SK-N-SH (cell line): ENCODE data around the gene IFNL1. TPM values are rescaled to one million over a fixed set of nuclear protein-coding genes. Genes with fewer than 3 reads are reported as not detected.

ENCODE experiments used
- CTCF ChIA-PET: fragments of 300-600, 350-600 bp; formaldehyde crosslinking; extraction: SDS; loops from one replicate; lab custom pipeline; 2021; lab: Yijun Ruan, JAX
- POLR2A ChIA-PET: fragments of 350-600 bp; sonication (Branson Sonifier 250); formaldehyde crosslinking; extraction: SDS; loops from one replicate; lab custom pipeline; 2020; ENCODE audit warnings: antibody characterized with exemption, inconsistent platforms; lab: Yijun Ruan, JAX
- DNase-seq: peaks from one replicate; pipeline ENCODE4 v3.0.0; 2012
- H2AFZ ChIP-seq: fragments of 200-600 bp; sonication (generic); 2 replicates; pipeline ENCODE4 v1.8.1; 2016; ENCODE audit warnings: antibody characterized with exemption, mild to moderate bottlenecking, low read depth
- H3F3A ChIP-seq: fragments of 200-600 bp; sonication (generic); replicated peaks from 2 replicates; pipeline ENCODE3; 2016; ENCODE audit warnings: antibody characterized with exemption, mild to moderate bottlenecking; ENCODE audit not compliant: insufficient read depth
- H3K27ac ChIP-seq, 2 experiments: fragments of 200-500 bp in 1 of 2; fragments of 200-600 bp in 1 of 2; sonication (Bioruptor generic) in 1 of 2; sonication (generic), shearing (Covaris generic) in 1 of 2; 2 replicates each; pipeline versions ENCODE4 v1.5.1 to v1.6.1; 2014 to 2016; ENCODE audit warnings: low read depth in 2 of 2, inconsistent platforms in 1 of 2, low read length in 1 of 2, mild to moderate bottlenecking in 1 of 2, mixed read lengths in 1 of 2
- H3K27me3 ChIP-seq: fragments of 200-600 bp; sonication (generic), shearing (Covaris generic); 2 replicates; pipeline ENCODE4 v1.6.1; 2016; ENCODE audit warnings: mixed run types; ENCODE audit not compliant: insufficient read depth
- H3K36me3 ChIP-seq, 2 experiments: fragments of 200-500 bp in 1 of 2; fragments of 200-600 bp in 1 of 2; sonication (Bioruptor generic) in 1 of 2; sonication (generic) in 1 of 2; replicated peaks in 1 of 2; 2 replicates each; pipeline versions ENCODE3 to v1.5.1; 2014 to 2016; ENCODE audit warnings: low read length in 1 of 2, mild to moderate bottlenecking in 1 of 2; ENCODE audit not compliant: insufficient read depth in 2 of 2, control insufficient read depth in 1 of 2
- H3K4me1 ChIP-seq, 2 experiments: fragments of 200-500 bp in 1 of 2; fragments of 200-600 bp in 1 of 2; sonication (Bioruptor generic) in 1 of 2; sonication (generic), shearing (Covaris generic) in 1 of 2; 2 replicates each; pipeline versions ENCODE4 v1.5.1 to v1.6.1; 2014 to 2016; ENCODE audit warnings: low read depth in 1 of 2, low read length in 1 of 2, mixed run types in 1 of 2; ENCODE audit not compliant: insufficient read depth in 2 of 2, control insufficient read depth in 1 of 2
- H3K4me2 ChIP-seq: fragments of 200-600 bp; sonication (generic), shearing (Covaris generic); 2 replicates; pipeline ENCODE4 v1.6.1; 2017; ENCODE audit warnings: mixed run types
- H3K4me3 ChIP-seq, 2 experiments: fragments of 200-500 bp in 1 of 2; fragments of 200-600 bp in 1 of 2; sonication (Bioruptor generic) in 1 of 2; sonication (generic), shearing (Covaris generic) in 1 of 2; 2 replicates each; pipeline versions ENCODE4 v1.5.1 to v1.8.1; 2014 to 2016; ENCODE audit warnings: low read depth in 2 of 2, inconsistent platforms in 1 of 2, low read length in 1 of 2, mild to moderate bottlenecking in 1 of 2, mixed read lengths in 1 of 2, moderate library complexity in 1 of 2
- H3K79me2 ChIP-seq: fragments of 200-600 bp; sonication (generic); 2 replicates; pipeline ENCODE4 v1.8.1; 2017; ENCODE audit warnings: mild to moderate bottlenecking; ENCODE audit not compliant: insufficient read depth
- H3K9ac ChIP-seq: fragments of 200-600 bp; sonication (generic); 2 replicates; pipeline ENCODE4 v1.6.1; 2017; ENCODE audit warnings: mixed run types
- H3K9me2 ChIP-seq: fragments of 200-600 bp; sonication (generic); 2 replicates; pipeline ENCODE4 v1.6.1; 2017; ENCODE audit warnings: mixed run types
- H3K9me3 ChIP-seq: fragments of 200-600 bp; sonication (generic); 2 replicates; pipeline ENCODE4 v1.6.1; 2017; ENCODE audit warnings: mixed run types, mild to moderate bottlenecking, moderate library complexity
- H4K20me1 ChIP-seq: fragments of 200-600 bp; sonication (generic); 2 replicates; pipeline ENCODE4 v1.6.1; 2017; ENCODE audit warnings: mild to moderate bottlenecking, mixed run types; ENCODE audit not compliant: insufficient read depth
- CTCF ChIP-seq: fragments of 200-600 bp; sonication (generic); IDR thresholded peaks from 2 replicates; pipeline ENCODE4 v1.6.1; 2017; ENCODE audit warnings: antibody characterized with exemption, mild to moderate bottlenecking, moderate library complexity
- ELF1 ChIP-seq: IDR thresholded peaks from 2 replicates; pipeline ENCODE4 v1.4.0; 2012
- EP300 ChIP-seq, 2 experiments: IDR thresholded peaks; 2 replicates each; pipeline versions ENCODE4 v1.4.0 to v1.6.1; 2012; ENCODE audit warnings: borderline replicate concordance in 1 of 2, low read depth in 1 of 2, low read length in 1 of 2
- FOSL2 ChIP-seq: IDR thresholded peaks from 2 replicates; pipeline ENCODE4 v1.4.0; 2012; ENCODE audit warnings: low read depth, mild to moderate bottlenecking, moderate library complexity, borderline replicate concordance
- FOXJ3 ChIP-seq: sonication (generic); formaldehyde crosslinking; IDR thresholded peaks from 2 replicates; pipeline ENCODE4 v1.5.1; 2020; ENCODE audit warnings: mild to moderate bottlenecking, missing genetic modification reagents
- IRF3 ChIP-seq: fragments of 150-350 bp; IDR thresholded peaks from 2 replicates; pipeline ENCODE4 v1.6.1; 2016; ENCODE audit warnings: mild to moderate bottlenecking, low read depth, low read length
- MAX ChIP-seq: IDR thresholded peaks from 2 replicates; pipeline ENCODE4 v1.4.0; 2012; ENCODE audit warnings: low read depth
- PBX3 ChIP-seq: IDR thresholded peaks from 2 replicates; pipeline ENCODE4; 2012
- RCOR1 ChIP-seq: fragments of 150-350 bp; IDR thresholded peaks from 2 replicates; pipeline ENCODE4 v1.6.1; 2017; ENCODE audit warnings: antibody characterized with exemption, low read length
- RXRA ChIP-seq: IDR thresholded peaks from 2 replicates; pipeline ENCODE4 v1.4.0; 2012; ENCODE audit warnings: low read depth, mild to moderate bottlenecking, borderline replicate concordance
- TEAD4 ChIP-seq: IDR thresholded peaks from 2 replicates; pipeline ENCODE4 v1.4.0; 2012; ENCODE audit warnings: mild to moderate bottlenecking, borderline replicate concordance; ENCODE audit not compliant: insufficient read depth
- ZBTB33 ChIP-seq: IDR thresholded peaks from 2 replicates; pipeline ENCODE4 v1.4.0; 2012; ENCODE audit warnings: low read depth, borderline replicate concordance
- WGBS: methylation state at CpG from one replicate; pipeline ENCODE4 v1.1.6; 2017; ENCODE audit warnings: low lambda C conversion rate; 5-methylcytosine and 5-hydroxymethylcytosine counted together
- polyA plus RNA-seq, 3 experiments: library from polyadenylated mRNA; depleted of rRNA; stranded (reverse); fragments of >200 nt; gene quantifications; 2 replicates each; pipeline ENCODE4 v1.2.3, GENCODE V29; 2012

The IFNL1 gene
- polyA plus RNA-seq, 1 of the 3 experiments (the other 2 are of a cell fraction): not detected

GRCh38 chr19:39317476-39317875, 21.3 kb downstream of the IFNL1 start:
- 82% methylated on average over 4 of the region's 4 CpGs for WGBS
- Histone ChIP-seq H3K27me3 (no peaks in the 10 kb centered on the region), H3F3A (no peaks in the 10 kb centered on the region), H3K27ac (no peak overlapping the region), H3K9me3 (no peaks in the 10 kb centered on the region), H3K79me2 (no peaks in the 10 kb centered on the region), H4K20me1 (no peaks in the 10 kb centered on the region), H3K4me3 (no peak overlapping the region)
- TF ChIP-seq EP300 (IDR thresholded peaks at IDR 0.05; ENCODE audit: borderline replicate concordance in 1 of 2, low read depth in 1 of 2, low read length in 1 of 2): no peak
- no peak for TF ChIP-seq CTCF
- TF ChIP-seq ZBTB33: no peak
- TF ChIP-seq TEAD4: no peak
- TF ChIP-seq MAX: no peak
- TF ChIP-seq, all 33 proteins: peak for 0
- H3K4me2 ChIP-seq: no peak overlapping the region
- no peak for DNase-seq
- H3K36me3 ChIP-seq: peaks cover 0 to 3% of the 10 kb centered on the region in 2 experiments
- H2AFZ ChIP-seq: no peak overlapping the region
- POLR2A ChIA-PET: no interaction called here
- H3K4me1 ChIP-seq: peaks cover 0 to 10% of the 10 kb centered on the region in 2 experiments; a peak in 1 of 4 replicates
- no peak overlapping the region for H3K9ac ChIP-seq
- CTCF ChIA-PET: interaction anchor here (1.3 kb wide), 1 partner anchor 195 kb away, joined by 4 read pairs; no protein-coding TSS in a partner anchor
- H3K9me2 ChIP-seq: no peaks in the 10 kb centered on the region

GRCh38 chr19:39318071-39318470, 21.9 kb downstream of the IFNL1 start:
- H3K9ac ChIP-seq: no peak overlapping the region
- 96% methylated on average over 5 of the region's 5 CpGs for WGBS
- ChIA-PET CTCF (interaction anchor here (1.3 kb wide), 1 partner anchor 196 kb away, joined by 4 read pairs; no protein-coding TSS in a partner anchor), POLR2A (no interaction called here)
- no peaks in the 10 kb centered on the region for H4K20me1 ChIP-seq
- no peak overlapping the region for H3K27ac ChIP-seq
- no peaks in the 10 kb centered on the region for H3K9me2 ChIP-seq
- no peak overlapping the region for H2AFZ ChIP-seq
- peaks cover 0 to 10% of the 10 kb centered on the region in 2 experiments; a peak in 1 of 4 replicates for H3K4me1 ChIP-seq
- H3K4me3 ChIP-seq: no peak overlapping the region
- DNase-seq: no peak
- H3K27me3 ChIP-seq: no peaks in the 10 kb centered on the region
- no peaks in the 10 kb centered on the region for H3K79me2 ChIP-seq
- TF ChIP-seq PBX3: no peak
- no peak for TF ChIP-seq TEAD4
- no peak for TF ChIP-seq FOXJ3 (CRISPR knock-in tag)
- no peak for TF ChIP-seq IRF3
- no peak for TF ChIP-seq RXRA
- no peak for TF ChIP-seq ELF1
- no peak for TF ChIP-seq RCOR1
- no peak for TF ChIP-seq MAX
- TF ChIP-seq FOSL2: no peak
- H3K4me2 ChIP-seq: no peak overlapping the region
- H3F3A ChIP-seq: no peaks in the 10 kb centered on the region
- no peaks in the 10 kb centered on the region for H3K9me3 ChIP-seq
- peaks cover 0 to 3% of the 10 kb centered on the region in 2 experiments for H3K36me3 ChIP-seq
